ENCODE results near the gene CPA4. TPM values are rescaled to one million over a fixed set of nuclear protein-coding genes. Genes with fewer than 3 reads are reported as not detected.

The CPA4 gene
- total and polyA plus RNA-seq, 5 experiments from 2014 or later, result not detected

DNA sequence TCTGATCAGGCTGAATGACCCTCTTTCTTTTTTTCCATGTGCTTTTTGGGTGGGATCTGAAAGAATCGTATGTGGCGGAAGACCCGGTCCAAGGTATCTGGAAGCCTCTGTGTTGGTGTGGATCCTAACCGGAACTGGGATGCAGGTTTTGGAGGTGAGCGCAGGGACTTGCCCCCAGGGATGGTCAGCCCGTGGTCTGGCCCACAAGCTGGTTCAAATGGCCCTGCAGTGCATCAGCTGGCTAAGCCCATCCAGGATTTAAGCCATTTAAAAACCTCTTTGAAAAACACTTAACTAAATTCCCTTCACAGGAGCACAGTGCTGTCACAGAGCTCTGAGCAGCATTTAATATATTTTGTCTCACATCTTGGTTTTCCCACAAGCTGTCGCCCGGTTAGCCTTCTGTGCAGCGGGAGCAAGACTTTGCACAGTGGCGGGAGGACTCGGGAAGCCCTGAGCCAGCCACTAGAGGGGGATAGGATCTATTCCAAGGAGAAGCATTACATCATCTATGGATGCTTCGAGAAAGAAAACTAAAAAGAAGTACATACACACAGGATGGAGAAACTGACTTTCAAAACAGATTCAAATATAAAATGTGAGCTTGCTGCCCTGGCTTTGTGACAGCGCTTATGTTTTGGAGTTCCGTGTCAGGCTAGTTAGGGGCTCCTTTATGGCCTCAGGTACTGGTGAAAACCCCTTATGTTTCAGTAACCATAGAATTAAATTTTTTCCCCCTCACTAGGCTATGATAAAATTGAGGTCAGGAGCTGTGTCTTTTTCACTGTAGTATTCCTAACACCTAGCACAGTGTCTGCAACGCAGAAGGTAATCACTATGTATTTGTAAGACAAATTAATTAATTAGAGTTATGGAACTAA, 15.0 kb upstream of the CPA4 start:
- ATAC-seq (no peak), DNase-seq (no peak)
- Mint-ChIP-seq H3K4me3 (no peak overlapping the region), H3K36me3 (no peaks in the 10 kb centered on the region), H3K4me1 (peaks cover 2 to 14% (median 5%) of the 10 kb centered on the region in 4 donors), H3K9me3 (no peaks in the 10 kb centered on the region), H3K27me3 (peaks cover 0 to 5% (median 0%) of the 10 kb centered on the region in 5 donors), H3K27ac (no peak overlapping the region)
- POLR2A ChIA-PET, result no interaction called here

GRCh38 chr7:130278860-130279259, 14.1 kb upstream of the CPA4 start:
- H3K36me3 Mint-ChIP-seq, result no peaks in the 10 kb centered on the region
- POLR2A ChIA-PET, result no interaction called here
- H3K4me1 Mint-ChIP-seq, result peaks cover 3 to 5% (median 4%) of the 10 kb centered on the region in 4 donors

DNA sequence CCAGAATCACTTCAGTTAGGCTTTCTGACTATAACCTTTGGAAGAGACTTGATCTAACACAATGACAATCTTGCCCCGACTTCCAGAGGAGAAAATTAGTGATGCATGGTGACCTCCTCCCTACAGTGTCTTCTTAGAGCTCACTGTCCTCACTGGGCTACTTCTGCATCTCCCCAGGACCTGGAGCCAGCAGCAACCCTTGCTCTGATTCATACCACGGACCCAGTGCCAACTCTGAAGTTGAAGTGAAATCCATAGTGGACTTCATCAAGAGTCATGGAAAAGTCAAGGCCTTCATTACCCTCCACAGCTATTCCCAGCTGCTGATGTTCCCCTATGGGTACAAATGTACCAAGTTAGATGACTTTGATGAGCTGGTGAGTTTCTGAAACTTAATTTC, 13.7 kb upstream of the CPA4 start:
- POLR2A ChIA-PET, result interaction anchor here (0.7 kb wide), 1 partner anchor 35 kb away, joined by 3 read pairs; no protein-coding TSS in a partner anchor
- peak overlapping the region in 1 of 10 donors; percentile 32 for H3K27ac Mint-ChIP-seq
- ATAC-seq, result no peak
- peaks cover 0 to 2% (median 0%) of the 10 kb centered on the region in 9 donors for H3K9me3 Mint-ChIP-seq
- H3K27me3 Mint-ChIP-seq, result peaks cover 0 to 11% (median 1%) of the 10 kb centered on the region in 5 donors
- H3K4me1 Mint-ChIP-seq, result peaks cover 0 to 6% (median 1%) of the 10 kb centered on the region in 4 donors
- no peak for DNase-seq
- no peak overlapping the region for H3K4me3 Mint-ChIP-seq
- no peaks in the 10 kb centered on the region for H3K36me3 Mint-ChIP-seq

More at GRCh38 chr7:130278860-130279259, 14.1 kb upstream of the CPA4 start:
- ATAC-seq, result no peak
- no peaks in the 10 kb centered on the region for H3K9me3 Mint-ChIP-seq
- H3K4me3 Mint-ChIP-seq, result no peak overlapping the region
- no peak overlapping the region for H3K27ac Mint-ChIP-seq
- DNase-seq, result no peak
- H3K27me3 Mint-ChIP-seq, result peaks cover 0 to 7% (median 0%) of the 10 kb centered on the region in 5 donors

DNA sequence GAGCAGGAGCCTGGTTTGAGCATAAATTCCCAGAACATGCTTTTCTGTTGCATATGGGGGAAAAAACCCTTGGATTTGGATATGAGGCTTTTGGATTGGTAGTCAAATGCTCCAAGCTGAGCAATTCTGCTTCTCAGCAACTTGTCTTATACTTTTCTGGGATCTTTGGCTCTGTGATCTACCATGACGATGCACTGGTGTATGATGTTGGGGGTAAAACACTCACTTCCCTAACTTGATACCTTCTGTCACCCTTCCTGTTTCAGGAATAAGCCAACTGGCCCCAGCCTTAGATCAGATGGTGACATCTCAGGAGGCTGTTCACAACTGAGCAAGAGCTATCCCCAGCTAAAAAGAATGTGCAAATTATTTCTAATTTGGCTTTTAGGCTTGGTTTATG, 13.1 kb upstream of the CPA4 start:
- DNase-seq (no peak), ATAC-seq (no peak)
- Mint-ChIP-seq H3K9me3 (peaks cover 0 to 4% (median 0%) of the 10 kb centered on the region in 9 donors), H3K36me3 (no peaks in the 10 kb centered on the region), H3K4me3 (no peak overlapping the region), H3K27ac (no peak overlapping the region), H3K27me3 (peaks cover 0 to 9% (median 2%) of the 10 kb centered on the region in 5 donors), H3K4me1 (peaks cover 0 to 7% (median 1%) of the 10 kb centered on the region in 4 donors)
- POLR2A ChIA-PET, result interaction anchor here (0.7 kb wide), 1 partner anchor 36 kb away, joined by 3 read pairs; no protein-coding TSS in a partner anchor

DNA sequence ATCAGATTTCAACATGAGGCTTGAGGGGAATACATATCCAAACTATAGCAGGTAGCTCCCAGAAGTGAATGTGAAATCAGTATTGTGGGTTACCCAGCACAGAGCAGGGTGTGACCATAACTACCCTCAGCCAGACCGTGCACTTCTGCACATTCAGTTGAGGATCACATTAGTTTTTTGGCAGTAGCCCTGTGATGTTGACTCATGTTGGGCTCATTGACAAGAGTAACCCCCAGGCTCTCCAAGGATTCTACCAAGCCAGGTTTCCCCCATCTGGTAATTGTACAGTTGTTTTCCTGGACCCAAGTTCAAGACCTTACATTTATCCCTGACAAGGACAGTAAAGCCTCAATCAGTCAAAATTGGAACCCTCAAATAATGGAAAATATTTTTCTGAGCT, 11.7 kb upstream of the CPA4 start:
- Mint-ChIP-seq H3K27ac (no peak overlapping the region), H3K27me3 (peaks cover 0 to 9% (median 2%) of the 10 kb centered on the region in 5 donors), H3K4me3 (no peak overlapping the region), H3K9me3 (peaks cover 0 to 4% (median 0%) of the 10 kb centered on the region in 9 donors), H3K36me3 (no peaks in the 10 kb centered on the region), H3K4me1 (peaks cover 0 to 7% (median 1%) of the 10 kb centered on the region in 4 donors)
- DNase-seq (no peak), ATAC-seq (no peak)
- POLR2A ChIA-PET, result no interaction called here

DNA sequence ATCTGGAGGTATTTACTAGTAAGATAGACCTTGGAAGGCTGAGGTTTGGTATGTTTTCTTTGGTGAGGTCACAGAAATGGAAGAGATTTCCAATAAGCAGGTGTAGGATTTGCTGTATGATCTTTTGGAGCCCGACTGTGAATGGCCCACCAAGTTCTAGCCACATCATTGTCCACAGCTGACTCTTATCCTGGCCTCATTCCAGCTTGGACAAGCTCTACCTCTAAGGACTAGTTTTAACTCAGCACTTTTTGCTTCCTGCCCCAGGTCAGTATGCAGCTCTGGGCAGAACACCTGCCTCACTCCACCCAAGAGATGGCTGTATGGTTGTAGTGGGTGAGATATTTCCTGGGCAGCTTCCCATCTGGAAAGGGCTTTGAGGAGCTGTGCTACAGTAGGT, 6.1 kb upstream of the CPA4 start:
- DNase-seq (no peak), ATAC-seq (no peak)
- peaks cover 0 to 4% (median 0%) of the 10 kb centered on the region in 9 donors for H3K9me3 Mint-ChIP-seq
- no peak overlapping the region for H3K27ac Mint-ChIP-seq
- no peak overlapping the region for H3K4me3 Mint-ChIP-seq
- peaks cover 0 to 9% (median 2%) of the 10 kb centered on the region in 5 donors for H3K27me3 Mint-ChIP-seq
- no peaks in the 10 kb centered on the region for H3K36me3 Mint-ChIP-seq
- peaks cover 0 to 7% (median 3%) of the 10 kb centered on the region in 4 donors for H3K4me1 Mint-ChIP-seq
- POLR2A ChIA-PET, result no interaction called here

GRCh38 chr7:130288168-130288567, 4.8 kb upstream of the CPA4 start:
- Mint-ChIP-seq H3K36me3 (no peaks in the 10 kb centered on the region), H3K9me3 (peaks cover 0 to 4% (median 0%) of the 10 kb centered on the region in 9 donors), H3K27ac (peak overlapping the region in 1 of 10 donors; percentile 61), H3K4me1 (peaks cover 0 to 7% (median 3%) of the 10 kb centered on the region in 4 donors), H3K4me3 (no peak overlapping the region), H3K27me3 (peaks cover 0 to 9% (median 2%) of the 10 kb centered on the region in 5 donors)
- DNase-seq (no peak), ATAC-seq (no peak)
- POLR2A ChIA-PET, result no interaction called here

- no peak for ATAC-seq
- POLR2A ChIA-PET, result no interaction called here
- H3K9me3 Mint-ChIP-seq, result peaks cover 0 to 4% (median 0%) of the 10 kb centered on the region in 9 donors
Measured at GRCh38 chr7:130288829-130289228, 4.1 kb upstream of the CPA4 start.

GRCh38 chr7:130289478-130289877, 3.5 kb upstream of the CPA4 start:
- Mint-ChIP-seq H3K4me3 (no peak overlapping the region), H3K27ac (peak overlapping the region in 1 of 10 donors; percentile 4), H3K4me1 (peaks cover 0 to 4% (median under 1%) of the 10 kb centered on the region in 4 donors), H3K36me3 (no peaks in the 10 kb centered on the region), H3K9me3 (no peaks in the 10 kb centered on the region), H3K27me3 (peaks cover 0 to 3% (median 0%) of the 10 kb centered on the region in 5 donors)
- POLR2A ChIA-PET, result no interaction called here
- DNase-seq (no peak), ATAC-seq (no peak)

More at GRCh38 chr7:130288829-130289228, 4.1 kb upstream of the CPA4 start:
- no peak for DNase-seq
- H3K36me3 Mint-ChIP-seq, result no peaks in the 10 kb centered on the region
- H3K4me3 Mint-ChIP-seq, result no peak overlapping the region
- peaks cover 0 to 6% (median 2%) of the 10 kb centered on the region in 4 donors for H3K4me1 Mint-ChIP-seq
- H3K27ac Mint-ChIP-seq, result peak overlapping the region in 1 of 10 donors; percentile 61
- peaks cover 0 to 9% (median 2%) of the 10 kb centered on the region in 5 donors for H3K27me3 Mint-ChIP-seq

- Mint-ChIP-seq H3K36me3 (no peaks in the 10 kb centered on the region), H3K4me3 (no peak overlapping the region), H3K27me3 (no peaks in the 10 kb centered on the region), H3K4me1 (peaks cover 0 to 5% (median 2%) of the 10 kb centered on the region in 4 donors), H3K27ac (peak overlapping the region in 3 of 10 donors; percentile 28 to 75 (median 31)), H3K9me3 (peaks cover 0 to 3% (median 0%) of the 10 kb centered on the region in 9 donors)
- ATAC-seq (no peak), DNase-seq (no peak)
- POLR2A ChIA-PET, result interaction anchor here (0.6 kb wide), 1 partner anchor 260 kb away, joined by 3 read pairs; no protein-coding TSS in a partner anchor
Measured at GRCh38 chr7:130290745-130291144, 2.2 kb upstream of the CPA4 start.

DNA sequence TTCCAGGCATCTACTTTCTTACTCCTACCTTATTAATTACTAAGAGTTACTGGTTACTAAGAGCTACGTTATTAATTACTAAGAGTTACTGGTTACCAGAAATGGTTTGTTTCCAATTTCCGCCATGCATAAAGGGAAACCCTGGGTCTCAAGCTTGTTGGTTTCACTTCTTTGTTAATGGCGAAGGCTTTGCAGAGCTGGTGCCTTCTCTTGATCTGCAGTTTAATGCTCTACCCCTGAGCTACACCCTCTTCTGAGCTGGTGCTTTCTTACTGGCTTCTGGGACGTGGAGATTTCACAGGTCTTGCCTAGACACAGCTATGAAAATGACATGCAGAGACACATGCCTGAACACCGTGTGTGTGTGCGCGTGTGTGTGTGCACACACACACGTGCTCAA, 560 bp downstream of the CPA4 start:
- DNase-seq (no peak), ATAC-seq (no peak)
- H3K9me3 Mint-ChIP-seq, result peaks cover 0 to 3% (median 0%) of the 10 kb centered on the region in 9 donors
- peak overlapping the region in 1 of 10 donors; percentile 65 for H3K27ac Mint-ChIP-seq
- H3K36me3 Mint-ChIP-seq, result no peaks in the 10 kb centered on the region
- no peak overlapping the region for H3K4me3 Mint-ChIP-seq
- POLR2A ChIA-PET, result no interaction called here
- no peaks in the 10 kb centered on the region for H3K27me3 Mint-ChIP-seq
- peaks cover 0 to 7% (median 2%) of the 10 kb centered on the region in 4 donors for H3K4me1 Mint-ChIP-seq

- H3K27me3 Mint-ChIP-seq, result no peaks in the 10 kb centered on the region
- no peak overlapping the region for H3K27ac Mint-ChIP-seq
- DNase-seq (no peak), ATAC-seq (no peak)
- POLR2A ChIA-PET, result no interaction called here
- H3K4me1 Mint-ChIP-seq, result peaks cover 0 to 7% (median 0%) of the 10 kb centered on the region in 4 donors
- H3K36me3 Mint-ChIP-seq, result no peaks in the 10 kb centered on the region
- H3K9me3 Mint-ChIP-seq, result peaks cover 0 to 3% (median 0%) of the 10 kb centered on the region in 9 donors
- H3K4me3 Mint-ChIP-seq, result no peak overlapping the region
Measured at GRCh38 chr7:130294314-130294713, 1.4 kb downstream of the CPA4 start.
